ENCODE results near the gene RPN2.

DNA sequence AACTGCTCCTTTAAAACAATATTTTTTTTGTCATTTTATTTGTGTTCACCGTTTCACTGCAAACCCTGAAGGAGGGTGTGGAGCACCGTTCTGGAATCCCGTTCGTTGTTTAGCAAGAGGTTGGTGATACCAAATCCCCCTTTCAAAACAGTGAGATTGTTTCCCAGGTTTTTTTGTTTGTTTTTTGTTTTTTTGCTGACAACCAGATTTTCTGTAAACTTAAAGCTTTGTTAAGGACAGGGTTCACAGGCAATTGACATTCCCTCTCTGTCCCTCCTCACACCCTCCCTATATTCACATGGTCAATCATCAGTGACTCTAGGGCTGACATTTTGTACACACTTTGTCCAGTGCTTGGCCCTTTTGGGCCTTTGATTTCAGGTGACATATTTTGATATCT, 21.2 kb downstream of the RPN2 start:
- TF ChIP-seq POLR2A (IDR thresholded peaks at IDR 0.05; ENCODE audit: low read length): no peak
- TF ChIP-seq GATA1 (IDR thresholded peaks at IDR 0.05; ENCODE audit: low read depth, low read length): no peak

Data from erythroblast (primary cell).